Measurements from ENCODE around the gene PSMC2.

Gene PSMC2

GRCh38 chr7:103412151-103412550 is 64.7 kb downstream of the PSMC2 start:
- ChIA-PET POLR2A (no interaction called here), CTCF (no interaction called here)
- no peak for DNase-seq (ENCODE audit: low read depth, low spot score)
- H3K4me3 ChIP-seq (ENCODE audit: low read depth, low read length): no peak overlapping the region
- TF ChIP-seq CTCF (IDR thresholded peaks at IDR 0.05; ENCODE audit: insufficient read depth, low read length, missing control alignments): no peak

- no peak for DNase-seq (ENCODE audit: low read depth, low spot score)
- no peak for TF ChIP-seq CTCF (IDR thresholded peaks at IDR 0.05; ENCODE audit: insufficient read depth, low read length, missing control alignments)
- POLR2A ChIA-PET: no interaction called here
- CTCF ChIA-PET: interaction anchor here (0.6 kb wide), 1 partner anchor 117 kb away, joined by 3 read pairs; no protein-coding TSS in a partner anchor
- no peak overlapping the region for H3K4me3 ChIP-seq (ENCODE audit: low read depth, low read length)
Measured at GRCh38 chr7:103413407-103413806, 66.0 kb downstream of the PSMC2 start.

GRCh38 chr7:103418241-103418640 is 70.8 kb downstream of the PSMC2 start:
- POLR2A ChIA-PET: no interaction called here
- H3K4me3 ChIP-seq (ENCODE audit: low read depth, low read length): no peak overlapping the region
- DNase-seq (ENCODE audit: low read depth, low spot score): no peak
- CTCF ChIA-PET: no interaction called here
- no peak for TF ChIP-seq CTCF (IDR thresholded peaks at IDR 0.05; ENCODE audit: insufficient read depth, low read length, missing control alignments)
